8988T (cell line): ENCODE results near the gene ULK3.
"Not testable (repeated sequence)": the region's sequence is repeated elsewhere in the genome, so short reads cannot be mapped to it uniquely, and the experiment has no call there.

Experiments used
- DNase-seq: peaks from one replicate; pipeline ENCODE4 v3.0.0; 2011

ULK3 gene

GRCh38 chr15:74842581-74843444 is at the start of gene ULK3:
Gene ULK3, minus strand, starts transcription at chr15:74843156. Its CDS starts 51 bp downstream, at chr15:74843105.
- DNase-seq = peak; percentile 91

- DNase-seq = no peak
These were observed 49.4 kb upstream of the ULK3 start for GRCh38 chr15:74892313-74892712.

- no peak for DNase-seq
These were observed 48.5 kb upstream of the ULK3 start for GRCh38 chr15:74891469-74891868.

- DNase-seq = no peak
These were observed 47.7 kb upstream of the ULK3 start for GRCh38 chr15:74890665-74890960.

GRCh38 chr15:74889883-74890664 is 47.1 kb upstream of the ULK3 start, which contains the start of gene MPI:
Gene MPI, plus strand, starts transcription at chr15:74890042. Its CDS starts 32 bp downstream, at chr15:74890074.
- peak; percentile 95 for DNase-seq

GRCh38 chr15:74889390-74889882 is 46.5 kb upstream of the ULK3 start:
- DNase-seq = no peak

GRCh38 chr15:74888716-74889115 is 45.8 kb upstream of the ULK3 start:
- DNase-seq = no peak

- DNase-seq = not testable (repeated sequence)
These were observed 44.7 kb upstream of the ULK3 start for GRCh38 chr15:74887537-74888193.

- DNase-seq = no peak
These were observed 42.5 kb upstream of the ULK3 start for GRCh38 chr15:74885461-74885860.

- DNase-seq = no peak
These were observed 41.7 kb upstream of the ULK3 start for GRCh38 chr15:74884428-74885223.

- DNase-seq = no peak
These were observed 39.6 kb upstream of the ULK3 start for GRCh38 chr15:74882528-74882927.

GRCh38 chr15:74878273-74878672 is 35.3 kb upstream of the ULK3 start:
- no peak for DNase-seq

GRCh38 chr15:74873756-74874424 is 30.9 kb upstream of the ULK3 start:
- DNase-seq = no peak

GRCh38 chr15:74873036-74873755 is 30.2 kb upstream of the ULK3 start, which contains the start of gene SCAMP2:
Gene SCAMP2, minus strand, starts transcription at chr15:74873365. Its CDS starts 110 bp downstream, at chr15:74873255.
- peak; percentile 82 for DNase-seq

GRCh38 chr15:74872702-74873035 is 29.7 kb upstream of the ULK3 start:
- no peak for DNase-seq

GRCh38 chr15:74870436-74871215 is 27.7 kb upstream of the ULK3 start:
- DNase-seq = no peak

GRCh38 chr15:74869726-74870407 is 26.9 kb upstream of the ULK3 start:
- DNase-seq = no peak

- DNase-seq = no peak
These were observed 26.4 kb upstream of the ULK3 start for GRCh38 chr15:74869372-74869725.

- no peak for DNase-seq
These were observed 25.1 kb upstream of the ULK3 start for GRCh38 chr15:74868059-74868458.
